Neural progenitor cell (in vitro differentiated cells): ENCODE measurements around the gene KY. TPM values are rescaled to one million over a fixed set of nuclear protein-coding genes. Genes with fewer than 3 reads are reported as not detected.

Source experiments
- DNase-seq: peaks from one replicate; pipeline ENCODE4 v3.0.0-alpha.2; 2016; ENCODE audit warnings: low spot score
- H2AFZ ChIP-seq: fragments of 200-600 bp; sonication (generic); replicated peaks from 2 replicates; pipeline ENCODE4 v1.6.1; 2016; ENCODE audit warnings: antibody characterized with exemption
- H3F3A ChIP-seq: fragments of 200-600 bp; sonication (generic); 2 replicates; pipeline ENCODE4 v1.6.1; 2016; ENCODE audit warnings: antibody characterized with exemption, low read depth
- H3K27ac ChIP-seq: fragments of 200-600 bp; sonication (generic); 2 replicates; pipeline ENCODE4 v1.5.1; 2016; ENCODE audit warnings: mild to moderate bottlenecking
- H3K27me3 ChIP-seq: fragments of 200-600 bp; sonication (generic); 2 replicates; pipeline ENCODE4 v1.6.1; 2016; ENCODE audit warnings: mild to moderate bottlenecking, moderate library complexity
- H3K36me3 ChIP-seq: fragments of 200-600 bp; sonication (generic); 2 replicates; pipeline ENCODE4 v1.5.1; 2016
- H3K4me1 ChIP-seq: fragments of 200-600 bp; sonication (generic); 2 replicates; pipeline ENCODE4 v1.6.1; 2016; ENCODE audit warnings: mixed run types
- H3K4me2 ChIP-seq: fragments of 200-600 bp; sonication (generic); 2 replicates; pipeline ENCODE4 v1.6.1; 2016
- H3K4me3 ChIP-seq: fragments of 200-600 bp; sonication (generic); 2 replicates; pipeline ENCODE4 v1.5.1; 2016
- H3K79me2 ChIP-seq: fragments of 200-600 bp; sonication (generic); 2 replicates; pipeline ENCODE4 v1.6.1; 2016; ENCODE audit warnings: low read depth
- H3K9ac ChIP-seq: fragments of 200-600 bp; sonication (generic); 2 replicates; pipeline ENCODE4 v1.6.1; 2016
- H3K9me3 ChIP-seq: fragments of 200-600 bp; sonication (generic); 2 replicates; pipeline ENCODE4 v1.5.1; 2016; ENCODE audit warnings: low read depth
- H4K20me1 ChIP-seq: fragments of 200-600 bp; sonication (generic); 2 replicates; pipeline ENCODE4 v1.6.1; 2016; ENCODE audit warnings: low read depth
- H3K27ac Mint-ChIP-seq: 3 replicates; pipeline ENCODE4 v1.8.0; 2021; ENCODE audit warnings: mixed read lengths
- H3K27me3 Mint-ChIP-seq: 2 replicates; pipeline ENCODE4 v1.8.0; 2022; ENCODE audit warnings: low read depth, mild to moderate bottlenecking, inconsistent platforms, moderate library complexity, mixed read lengths; ENCODE audit not compliant: insufficient read depth
- H3K36me3 Mint-ChIP-seq: 3 replicates; pipeline ENCODE4 v1.8.0; 2021; ENCODE audit warnings: mixed read lengths
- H3K4me1 Mint-ChIP-seq: 3 replicates; pipeline ENCODE4 v1.8.0; 2021; ENCODE audit warnings: mixed read lengths
- H3K4me3 Mint-ChIP-seq: 3 replicates; pipeline ENCODE4 v1.8.0; 2021; ENCODE audit warnings: mild to moderate bottlenecking, moderate library complexity, mixed read lengths
- H3K9me3 Mint-ChIP-seq: 3 replicates; pipeline ENCODE4 v1.8.0; 2020; ENCODE audit warnings: mixed read lengths
- EZH2 ChIP-seq: fragments of 200-600 bp; sonication (generic); IDR thresholded peaks from 2 replicates; pipeline ENCODE4 v1.6.1; 2017; ENCODE audit warnings: antibody characterized with exemption, mild to moderate bottlenecking, moderate library complexity
- EZH2phosphoT487 ChIP-seq: fragments of 200-600 bp; sonication (generic); IDR thresholded peaks from 2 replicates; pipeline ENCODE4 v1.6.1; 2017; ENCODE audit warnings: antibody characterized with exemption
- total RNA-seq: library from RNA; depleted of rRNA; stranded (reverse); fragments of >200 nt; gene quantifications from 2 replicates; pipeline ENCODE4 v1.2.3, GENCODE V29; 2015; ENCODE audit warnings: low replicate concordance
- TF ChIP-seq, protein P1 (sequence below): fragments of 200-600 bp; sonication (generic); IDR thresholded peaks from 2 replicates; pipeline ENCODE4 v1.5.1; 2017; ENCODE audit warnings: antibody characterized with exemption, mild to moderate bottlenecking

The KY gene
- total RNA-seq, 1 donor from 2014 or later: not detected

DNA sequence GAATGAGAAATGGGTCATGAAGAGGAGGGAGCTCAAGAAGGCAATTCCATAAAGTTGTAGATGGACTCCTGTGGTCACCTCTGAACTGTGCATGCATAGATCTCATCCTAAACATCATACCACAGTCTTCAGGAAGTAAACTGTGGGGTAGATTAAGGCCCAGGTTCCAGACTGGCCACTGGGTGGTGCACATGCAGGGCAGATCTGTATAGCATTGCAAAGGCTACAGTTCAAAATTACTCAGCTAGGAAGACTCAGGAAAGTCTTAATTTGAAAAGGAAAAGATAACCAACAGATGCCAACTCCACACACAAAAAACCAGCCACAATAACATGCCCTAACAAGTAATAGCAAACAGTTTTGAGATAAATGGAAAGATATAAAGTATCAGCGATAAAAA lies 20.3 kb downstream of the KY start:
- Histone ChIP-seq H3K4me3 (no peak overlapping the region), H3K79me2 (no peaks in the 10 kb centered on the region), H3K9me3 (peaks cover 8% of the 10 kb centered on the region), H4K20me1 (no peaks in the 10 kb centered on the region), H3K4me2 (no peak overlapping the region), H3K36me3 (no peaks in the 10 kb centered on the region), H3K27me3 (no peaks in the 10 kb centered on the region), H3K9ac (no peak overlapping the region), H3F3A (no peaks in the 10 kb centered on the region), H3K27ac (no peak overlapping the region), H3K4me1 (no peaks in the 10 kb centered on the region), H2AFZ (no peak overlapping the region)
- DNase-seq: no peak
- no peak overlapping the region for H3K4me3 Mint-ChIP-seq
- no peak for TF ChIP-seq EZH2
- TF ChIP-seq, protein P1, sequence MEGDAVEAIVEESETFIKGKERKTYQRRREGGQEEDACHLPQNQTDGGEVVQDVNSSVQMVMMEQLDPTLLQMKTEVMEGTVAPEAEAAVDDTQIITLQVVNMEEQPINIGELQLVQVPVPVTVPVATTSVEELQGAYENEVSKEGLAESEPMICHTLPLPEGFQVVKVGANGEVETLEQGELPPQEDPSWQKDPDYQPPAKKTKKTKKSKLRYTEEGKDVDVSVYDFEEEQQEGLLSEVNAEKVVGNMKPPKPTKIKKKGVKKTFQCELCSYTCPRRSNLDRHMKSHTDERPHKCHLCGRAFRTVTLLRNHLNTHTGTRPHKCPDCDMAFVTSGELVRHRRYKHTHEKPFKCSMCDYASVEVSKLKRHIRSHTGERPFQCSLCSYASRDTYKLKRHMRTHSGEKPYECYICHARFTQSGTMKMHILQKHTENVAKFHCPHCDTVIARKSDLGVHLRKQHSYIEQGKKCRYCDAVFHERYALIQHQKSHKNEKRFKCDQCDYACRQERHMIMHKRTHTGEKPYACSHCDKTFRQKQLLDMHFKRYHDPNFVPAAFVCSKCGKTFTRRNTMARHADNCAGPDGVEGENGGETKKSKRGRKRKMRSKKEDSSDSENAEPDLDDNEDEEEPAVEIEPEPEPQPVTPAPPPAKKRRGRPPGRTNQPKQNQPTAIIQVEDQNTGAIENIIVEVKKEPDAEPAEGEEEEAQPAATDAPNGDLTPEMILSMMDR: peak; percentile 57
- peaks cover 4% of the 10 kb centered on the region for H3K36me3 Mint-ChIP-seq
- no peaks in the 10 kb centered on the region for H3K27me3 Mint-ChIP-seq
- peaks cover 21% of the 10 kb centered on the region for H3K9me3 Mint-ChIP-seq
- no peak overlapping the region for H3K27ac Mint-ChIP-seq
- no peaks in the 10 kb centered on the region for H3K4me1 Mint-ChIP-seq

- Histone ChIP-seq H3K4me2 (no peak overlapping the region), H2AFZ (no peak overlapping the region), H3K79me2 (no peaks in the 10 kb centered on the region), H3K36me3 (no peaks in the 10 kb centered on the region), H4K20me1 (no peaks in the 10 kb centered on the region), H3K9ac (no peak overlapping the region), H3K4me1 (no peaks in the 10 kb centered on the region), H3K27me3 (no peaks in the 10 kb centered on the region), H3K4me3 (no peak overlapping the region), H3K9me3 (peaks cover 8% of the 10 kb centered on the region), H3K27ac (no peak overlapping the region), H3F3A (no peaks in the 10 kb centered on the region)
- DNase-seq: no peak
- Mint-ChIP-seq H3K9me3 (peaks cover 21% of the 10 kb centered on the region), H3K27ac (no peak overlapping the region), H3K27me3 (no peaks in the 10 kb centered on the region), H3K4me3 (no peak overlapping the region), H3K36me3 (peaks cover 4% of the 10 kb centered on the region), H3K4me1 (no peaks in the 10 kb centered on the region)
- TF ChIP-seq, protein P1: no peak
- no peak for TF ChIP-seq EZH2phosphoT487
- no peak for TF ChIP-seq EZH2
Observed at GRCh38 chr3:134628884-134629283, 21.9 kb downstream of the KY start.

- H2AFZ ChIP-seq: no peak overlapping the region
- no peak overlapping the region for H3K27ac ChIP-seq
- no peak overlapping the region for H3K4me2 ChIP-seq
- H3F3A ChIP-seq: no peaks in the 10 kb centered on the region
- TF ChIP-seq EZH2 (no peak), EZH2phosphoT487 (no peak)
- TF ChIP-seq, protein P1: no peak
- Mint-ChIP-seq H3K9me3 (peaks cover 16% of the 10 kb centered on the region), H3K27ac (no peak overlapping the region), H3K4me1 (no peaks in the 10 kb centered on the region), H3K27me3 (no peaks in the 10 kb centered on the region), H3K36me3 (peaks cover 4% of the 10 kb centered on the region), H3K4me3 (no peak overlapping the region)
- H3K9ac ChIP-seq: no peak overlapping the region
- H3K9me3 ChIP-seq: peaks cover 8% of the 10 kb centered on the region
- H3K79me2 ChIP-seq: no peaks in the 10 kb centered on the region
- H3K27me3 ChIP-seq: no peaks in the 10 kb centered on the region
- H3K4me1 ChIP-seq: no peaks in the 10 kb centered on the region
- H3K36me3 ChIP-seq: no peaks in the 10 kb centered on the region
- no peaks in the 10 kb centered on the region for H4K20me1 ChIP-seq
- no peak for DNase-seq
- no peak overlapping the region for H3K4me3 ChIP-seq
Observed at GRCh38 chr3:134627831-134628230, 23.0 kb downstream of the KY start.
